ENCODE results near the gene CHD9NB.
A peak's percentile ranks its signal among the peaks of the same experiment; 100 is the strongest.

Gene CHD9NB

DNA sequence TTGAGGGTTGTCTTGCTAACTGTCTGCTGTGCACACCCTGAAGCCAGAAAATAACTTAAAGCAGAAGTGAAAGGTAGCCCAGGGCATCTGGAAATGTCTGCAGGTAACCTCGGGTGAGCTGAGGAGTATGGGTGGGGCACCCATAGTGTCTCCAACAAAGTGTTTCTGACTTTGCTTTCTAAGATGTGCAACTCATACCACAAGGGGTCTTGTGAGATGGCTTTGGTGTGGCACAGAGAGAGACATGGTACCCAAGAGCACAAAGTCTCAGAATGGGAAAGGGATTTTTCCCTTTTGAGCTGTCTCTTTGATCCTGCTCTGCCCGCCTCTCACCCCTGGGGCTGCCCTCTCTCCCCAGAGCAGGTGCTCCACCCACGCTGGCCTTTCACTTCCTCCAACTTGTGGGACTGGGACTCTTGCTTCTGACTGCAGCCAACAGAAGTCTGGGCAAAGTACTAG, 9.0 kb upstream of the CHD9NB start:
- Histone ChIP-seq H3K9me3 (ENCODE audit: insufficient read depth, low read length) (no peaks in the 10 kb centered on the region), H3K27me3 (ENCODE audit: insufficient read depth, insufficient read length) (no peaks in the 10 kb centered on the region), H3K4me3 (ENCODE audit: insufficient read length, low read depth) (no peak overlapping the region), H3K36me3 (ENCODE audit: insufficient read depth, insufficient read length, low read length) (peaks cover 45% of the 10 kb centered on the region), H3K4me1 (ENCODE audit: insufficient read depth, insufficient read length) (peaks cover 3% of the 10 kb centered on the region), H3K9ac (ENCODE audit: insufficient read length, low read depth) (no peak overlapping the region)
- TF ChIP-seq YY1 (IDR thresholded peaks at IDR 0.05; ENCODE audit: insufficient read depth, insufficient read length), result no peak
- TF ChIP-seq ZNF274 (IDR thresholded peaks at IDR 0.05; ENCODE audit: low read depth, low read length), result no peak
- TF ChIP-seq SUZ12 (IDR thresholded peaks at IDR 0.05; ENCODE audit: extremely low read depth, insufficient read depth, insufficient read length), result no peak
- DNase-seq (ENCODE audit: low read depth, low spot score), result no peak

DNA sequence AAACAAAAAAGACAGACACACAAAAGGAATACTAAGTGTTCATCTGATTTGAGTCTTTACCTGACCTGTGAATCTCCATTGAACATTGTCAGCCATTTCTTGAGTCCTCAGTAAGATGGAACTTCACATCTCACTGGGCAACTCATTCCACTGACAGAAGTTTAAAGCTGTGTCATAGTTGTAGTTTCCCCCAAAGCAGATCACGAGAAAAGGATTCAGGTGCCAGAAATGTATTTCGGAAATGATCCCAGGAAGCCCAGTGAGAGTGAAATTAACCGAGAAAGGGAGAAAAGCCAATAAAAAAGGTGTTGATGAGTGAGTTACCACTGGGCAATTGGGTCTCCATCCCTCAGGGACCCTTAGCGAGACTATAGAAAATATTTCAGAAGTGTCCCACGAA, 8.6 kb upstream of the CHD9NB start:
- H3K9ac ChIP-seq (ENCODE audit: insufficient read length, low read depth), result no peak overlapping the region
- DNase-seq (ENCODE audit: low read depth, low spot score), result no peak
- no peaks in the 10 kb centered on the region for H3K27me3 ChIP-seq (ENCODE audit: insufficient read depth, insufficient read length)
- no peak overlapping the region for H3K4me3 ChIP-seq (ENCODE audit: insufficient read length, low read depth)
- no peaks in the 10 kb centered on the region for H3K9me3 ChIP-seq (ENCODE audit: insufficient read depth, low read length)
- H3K4me1 ChIP-seq (ENCODE audit: insufficient read depth, insufficient read length), result peaks cover 6% of the 10 kb centered on the region
- peaks cover 40% of the 10 kb centered on the region for H3K36me3 ChIP-seq (ENCODE audit: insufficient read depth, insufficient read length, low read length)
- TF ChIP-seq YY1 (IDR thresholded peaks at IDR 0.05; ENCODE audit: insufficient read depth, insufficient read length), result no peak
- TF ChIP-seq ZNF274 (IDR thresholded peaks at IDR 0.05; ENCODE audit: low read depth, low read length), result no peak
- no peak for TF ChIP-seq SUZ12 (IDR thresholded peaks at IDR 0.05; ENCODE audit: extremely low read depth, insufficient read depth, insufficient read length)

DNA sequence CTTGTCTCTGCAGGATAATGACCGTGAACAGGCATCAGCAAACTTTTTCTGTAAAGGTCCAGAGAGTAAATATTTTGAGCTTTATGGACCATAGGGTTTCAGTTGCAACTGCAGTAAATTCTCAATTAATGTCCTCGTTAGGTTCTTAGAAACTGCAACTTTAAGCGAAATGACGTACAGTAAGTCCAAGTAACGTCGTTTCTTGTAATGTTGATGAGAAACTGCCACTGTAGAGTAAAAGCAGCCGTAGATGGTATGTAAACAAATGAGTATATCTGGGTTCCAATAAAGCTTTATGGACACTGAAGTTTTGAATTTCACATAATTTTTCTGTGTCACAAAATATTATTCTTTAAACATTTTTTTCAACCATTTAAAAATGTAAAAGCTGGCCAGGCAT, 7.0 kb upstream of the CHD9NB start:
- Histone ChIP-seq H3K36me3 (ENCODE audit: insufficient read depth, insufficient read length, low read length) (peaks cover 34% of the 10 kb centered on the region), H3K9me3 (ENCODE audit: insufficient read depth, low read length) (no peaks in the 10 kb centered on the region), H3K4me3 (ENCODE audit: insufficient read length, low read depth) (no peak overlapping the region), H3K9ac (ENCODE audit: insufficient read length, low read depth) (no peak overlapping the region), H3K4me1 (ENCODE audit: insufficient read depth, insufficient read length) (peaks cover 8% of the 10 kb centered on the region), H3K27me3 (ENCODE audit: insufficient read depth, insufficient read length) (no peaks in the 10 kb centered on the region)
- no peak for TF ChIP-seq ZNF274 (IDR thresholded peaks at IDR 0.05; ENCODE audit: low read depth, low read length)
- TF ChIP-seq YY1 (IDR thresholded peaks at IDR 0.05; ENCODE audit: insufficient read depth, insufficient read length), result no peak
- TF ChIP-seq SUZ12 (IDR thresholded peaks at IDR 0.05; ENCODE audit: extremely low read depth, insufficient read depth, insufficient read length), result no peak
- no peak for DNase-seq (ENCODE audit: low read depth, low spot score)

DNA sequence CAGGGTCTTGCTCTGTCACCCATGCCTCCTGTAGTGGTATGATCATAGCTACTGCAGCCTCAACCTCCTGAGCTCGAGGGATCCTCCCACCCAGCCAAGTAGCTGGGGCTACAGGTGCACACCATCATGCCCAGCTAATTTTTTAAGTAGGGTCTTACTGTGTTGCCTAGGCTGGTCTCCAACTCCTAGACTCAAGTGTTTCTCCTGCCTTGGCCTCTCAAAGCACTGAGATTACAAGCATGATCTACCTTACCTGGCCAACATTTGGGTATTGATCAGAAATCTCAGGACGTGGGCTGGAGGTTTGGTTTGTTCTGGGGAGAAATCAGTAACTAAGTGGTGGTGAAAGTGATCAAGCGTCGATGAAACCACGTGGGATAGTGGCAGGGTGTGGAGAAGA, 6.2 kb upstream of the CHD9NB start:
- peaks cover 8% of the 10 kb centered on the region for H3K4me1 ChIP-seq (ENCODE audit: insufficient read depth, insufficient read length)
- H3K4me3 ChIP-seq (ENCODE audit: insufficient read length, low read depth), result no peak overlapping the region
- no peak for DNase-seq (ENCODE audit: low read depth, low spot score)
- peaks cover 34% of the 10 kb centered on the region for H3K36me3 ChIP-seq (ENCODE audit: insufficient read depth, insufficient read length, low read length)
- H3K9me3 ChIP-seq (ENCODE audit: insufficient read depth, low read length), result no peaks in the 10 kb centered on the region
- TF ChIP-seq YY1 (IDR thresholded peaks at IDR 0.05; ENCODE audit: insufficient read depth, insufficient read length), result no peak
- no peaks in the 10 kb centered on the region for H3K27me3 ChIP-seq (ENCODE audit: insufficient read depth, insufficient read length)
- H3K9ac ChIP-seq (ENCODE audit: insufficient read length, low read depth), result no peak overlapping the region

DNA sequence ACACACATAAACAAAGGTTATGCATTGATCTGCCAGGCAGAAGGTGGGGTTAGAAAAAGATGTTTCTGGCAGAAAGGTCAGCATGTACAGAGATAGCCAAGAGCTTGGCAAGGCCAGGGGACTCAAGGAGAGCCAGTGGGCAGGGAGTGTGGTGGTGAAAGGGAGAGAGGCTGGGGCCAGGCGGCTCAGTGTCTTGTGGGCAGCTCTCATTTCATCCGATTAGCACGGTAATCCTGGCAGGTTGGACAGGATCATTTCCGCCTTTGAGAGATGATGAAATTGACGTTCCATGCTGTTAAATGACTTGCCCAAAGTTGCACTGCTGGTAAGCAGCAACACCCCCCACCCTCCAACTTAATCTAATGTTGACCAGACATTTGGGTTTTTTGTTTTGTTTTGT, 5.7 kb upstream of the CHD9NB start:
- Histone ChIP-seq H3K9ac (ENCODE audit: insufficient read length, low read depth) (no peak overlapping the region), H3K9me3 (ENCODE audit: insufficient read depth, low read length) (no peaks in the 10 kb centered on the region), H3K36me3 (ENCODE audit: insufficient read depth, insufficient read length, low read length) (peaks cover 34% of the 10 kb centered on the region), H3K27me3 (ENCODE audit: insufficient read depth, insufficient read length) (no peaks in the 10 kb centered on the region), H3K4me1 (ENCODE audit: insufficient read depth, insufficient read length) (peaks cover 8% of the 10 kb centered on the region), H3K4me3 (ENCODE audit: insufficient read length, low read depth) (no peak overlapping the region)
- no peak for TF ChIP-seq ZNF274 (IDR thresholded peaks at IDR 0.05; ENCODE audit: low read depth, low read length)
- TF ChIP-seq SUZ12 (IDR thresholded peaks at IDR 0.05; ENCODE audit: extremely low read depth, insufficient read depth, insufficient read length), result no peak
- no peak for TF ChIP-seq YY1 (IDR thresholded peaks at IDR 0.05; ENCODE audit: insufficient read depth, insufficient read length)
- no peak for DNase-seq (ENCODE audit: low read depth, low spot score)

DNA sequence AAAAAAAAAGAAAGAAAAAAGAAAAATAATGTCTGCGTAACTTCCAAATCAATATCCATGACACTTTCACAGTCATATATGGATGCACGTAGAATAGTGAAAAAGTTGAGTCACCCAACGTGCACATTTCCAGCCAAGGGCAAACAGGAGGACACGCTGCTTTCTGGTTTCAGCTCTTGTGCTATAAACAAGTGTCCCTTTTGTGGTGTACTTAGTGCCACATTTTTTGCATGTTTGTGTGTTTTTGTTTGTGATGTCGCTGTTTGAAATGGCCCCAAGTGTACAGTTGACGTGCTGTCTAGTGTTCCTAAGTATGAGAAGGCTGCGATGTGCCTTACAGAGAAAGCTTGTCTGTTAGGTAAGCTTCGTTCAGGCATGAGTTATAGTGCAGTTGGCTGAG, 5.0 kb upstream of the CHD9NB start:
- TF ChIP-seq ZNF274 (IDR thresholded peaks at IDR 0.05; ENCODE audit: low read depth, low read length) (no peak), SUZ12 (IDR thresholded peaks at IDR 0.05; ENCODE audit: extremely low read depth, insufficient read depth, insufficient read length) (no peak), YY1 (IDR thresholded peaks at IDR 0.05; ENCODE audit: insufficient read depth, insufficient read length) (no peak)
- DNase-seq (ENCODE audit: low read depth, low spot score), result no peak
- Histone ChIP-seq H3K4me1 (ENCODE audit: insufficient read depth, insufficient read length) (peaks cover 9% of the 10 kb centered on the region), H3K9me3 (ENCODE audit: insufficient read depth, low read length) (no peaks in the 10 kb centered on the region), H3K9ac (ENCODE audit: insufficient read length, low read depth) (no peak overlapping the region), H3K36me3 (ENCODE audit: insufficient read depth, insufficient read length, low read length) (peaks cover 34% of the 10 kb centered on the region), H3K27me3 (ENCODE audit: insufficient read depth, insufficient read length) (peaks cover 3% of the 10 kb centered on the region), H3K4me3 (ENCODE audit: insufficient read length, low read depth) (no peak overlapping the region)

DNA sequence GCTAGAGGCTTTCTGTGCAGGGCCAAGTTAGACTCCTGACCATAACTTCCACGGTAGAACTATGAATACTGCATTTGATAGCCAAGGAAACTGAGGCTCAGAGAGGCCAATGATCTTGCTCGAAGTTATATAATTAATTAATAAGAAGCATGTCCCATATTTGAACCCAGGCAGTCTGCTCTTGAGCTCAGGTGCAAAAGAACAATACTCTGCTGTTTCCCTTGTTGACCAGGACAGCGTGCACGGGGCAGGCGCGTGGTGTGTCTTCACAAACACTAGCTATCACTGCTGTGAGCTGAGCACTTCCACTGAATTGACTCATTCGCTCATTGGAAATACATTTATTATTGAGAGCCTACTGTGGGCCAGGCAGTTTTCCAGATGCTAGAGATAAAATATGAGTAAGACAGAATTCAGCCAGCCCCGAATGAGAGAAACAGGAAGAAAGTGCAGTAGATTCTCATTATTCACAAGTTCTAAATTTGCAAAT, 3.7 kb upstream of the CHD9NB start:
- H3K9ac ChIP-seq (ENCODE audit: insufficient read length, low read depth), result peak overlapping the region; percentile 53
- peak overlapping the region; percentile 73 for H3K4me3 ChIP-seq (ENCODE audit: insufficient read length, low read depth)
- no peaks in the 10 kb centered on the region for H3K9me3 ChIP-seq (ENCODE audit: insufficient read depth, low read length)
- peaks cover 10% of the 10 kb centered on the region for H3K4me1 ChIP-seq (ENCODE audit: insufficient read depth, insufficient read length)
- H3K27me3 ChIP-seq (ENCODE audit: insufficient read depth, insufficient read length), result peaks cover 5% of the 10 kb centered on the region
- DNase-seq (ENCODE audit: low read depth, low spot score), result no peak
- peaks cover 28% of the 10 kb centered on the region for H3K36me3 ChIP-seq (ENCODE audit: insufficient read depth, insufficient read length, low read length)
- no peak for TF ChIP-seq ZNF274 (IDR thresholded peaks at IDR 0.05; ENCODE audit: low read depth, low read length)
- no peak for TF ChIP-seq YY1 (IDR thresholded peaks at IDR 0.05; ENCODE audit: insufficient read depth, insufficient read length)
- no peak for TF ChIP-seq SUZ12 (IDR thresholded peaks at IDR 0.05; ENCODE audit: extremely low read depth, insufficient read depth, insufficient read length)

Data from NT2/D1 (cell line).